ENCODE results near the gene SPOCD1. TPM values are rescaled to one million over a fixed set of nuclear protein-coding genes. Genes with fewer than 3 reads are reported as not detected.

The SPOCD1 gene
- total and polyA plus RNA-seq, 8 donors: 0.06 to 0.69 (median 0.16) TPM; not detected in 4

DNA sequence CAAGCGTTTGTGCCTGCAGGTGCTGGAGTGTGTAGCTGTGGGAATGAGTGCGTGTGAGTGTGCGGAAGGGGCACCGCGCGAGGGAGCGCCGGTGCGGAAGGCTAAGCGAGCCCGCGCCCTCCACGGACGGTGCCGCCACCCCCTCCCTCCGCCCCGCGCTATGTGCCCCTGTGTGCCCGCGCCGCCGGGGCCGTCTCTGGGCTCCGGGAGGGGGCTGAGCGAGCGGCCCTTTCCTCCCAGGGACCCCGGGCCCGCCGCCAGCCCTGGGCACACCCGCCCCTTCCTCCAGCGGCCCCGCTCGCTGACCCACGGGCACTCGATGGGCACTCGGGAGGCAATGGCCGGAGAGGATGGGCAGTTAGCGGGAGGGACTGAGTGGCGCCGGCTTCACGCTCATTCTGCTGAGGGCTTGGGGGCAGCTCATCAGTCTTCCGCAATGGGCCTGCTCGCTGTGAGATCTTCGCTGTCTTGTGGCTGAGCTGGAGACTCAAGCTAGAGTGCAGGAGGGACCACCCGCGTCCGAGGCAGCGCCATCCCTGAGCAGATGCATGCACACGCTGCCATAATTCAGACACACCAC lies 43.1 kb downstream of the SPOCD1 start:
- FAIRE-seq (no peak), ATAC-seq (peak in 3 of 4 donors; percentile 23 to 47 (median 30)), DNase-seq (peak in 1 of 6 donors; percentile 54)
- Histone ChIP-seq H3K4me3 (peak overlapping the region in 2 of 4 donors; percentile 4 to 30), H3K9me3 (no peaks in the 10 kb centered on the region), H3K4me1 (peaks cover 0 to 7% (median 6%) of the 10 kb centered on the region in 3 donors), H3K36me3 (no peaks in the 10 kb centered on the region), H3K27ac (no peak overlapping the region), H3K27me3 (peaks cover 0 to 24% (median 2%) of the 10 kb centered on the region in 4 donors)
- TF ChIP-seq, protein P1, sequence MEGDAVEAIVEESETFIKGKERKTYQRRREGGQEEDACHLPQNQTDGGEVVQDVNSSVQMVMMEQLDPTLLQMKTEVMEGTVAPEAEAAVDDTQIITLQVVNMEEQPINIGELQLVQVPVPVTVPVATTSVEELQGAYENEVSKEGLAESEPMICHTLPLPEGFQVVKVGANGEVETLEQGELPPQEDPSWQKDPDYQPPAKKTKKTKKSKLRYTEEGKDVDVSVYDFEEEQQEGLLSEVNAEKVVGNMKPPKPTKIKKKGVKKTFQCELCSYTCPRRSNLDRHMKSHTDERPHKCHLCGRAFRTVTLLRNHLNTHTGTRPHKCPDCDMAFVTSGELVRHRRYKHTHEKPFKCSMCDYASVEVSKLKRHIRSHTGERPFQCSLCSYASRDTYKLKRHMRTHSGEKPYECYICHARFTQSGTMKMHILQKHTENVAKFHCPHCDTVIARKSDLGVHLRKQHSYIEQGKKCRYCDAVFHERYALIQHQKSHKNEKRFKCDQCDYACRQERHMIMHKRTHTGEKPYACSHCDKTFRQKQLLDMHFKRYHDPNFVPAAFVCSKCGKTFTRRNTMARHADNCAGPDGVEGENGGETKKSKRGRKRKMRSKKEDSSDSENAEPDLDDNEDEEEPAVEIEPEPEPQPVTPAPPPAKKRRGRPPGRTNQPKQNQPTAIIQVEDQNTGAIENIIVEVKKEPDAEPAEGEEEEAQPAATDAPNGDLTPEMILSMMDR (IDR thresholded peaks at IDR 0.05): no peak
- WGBS, 2 donors: 8 to 12% methylated on average over 45 to 49 of the region's 49 CpGs
- intact Hi-C loops (cut with DNase I): no loop called here

DNA sequence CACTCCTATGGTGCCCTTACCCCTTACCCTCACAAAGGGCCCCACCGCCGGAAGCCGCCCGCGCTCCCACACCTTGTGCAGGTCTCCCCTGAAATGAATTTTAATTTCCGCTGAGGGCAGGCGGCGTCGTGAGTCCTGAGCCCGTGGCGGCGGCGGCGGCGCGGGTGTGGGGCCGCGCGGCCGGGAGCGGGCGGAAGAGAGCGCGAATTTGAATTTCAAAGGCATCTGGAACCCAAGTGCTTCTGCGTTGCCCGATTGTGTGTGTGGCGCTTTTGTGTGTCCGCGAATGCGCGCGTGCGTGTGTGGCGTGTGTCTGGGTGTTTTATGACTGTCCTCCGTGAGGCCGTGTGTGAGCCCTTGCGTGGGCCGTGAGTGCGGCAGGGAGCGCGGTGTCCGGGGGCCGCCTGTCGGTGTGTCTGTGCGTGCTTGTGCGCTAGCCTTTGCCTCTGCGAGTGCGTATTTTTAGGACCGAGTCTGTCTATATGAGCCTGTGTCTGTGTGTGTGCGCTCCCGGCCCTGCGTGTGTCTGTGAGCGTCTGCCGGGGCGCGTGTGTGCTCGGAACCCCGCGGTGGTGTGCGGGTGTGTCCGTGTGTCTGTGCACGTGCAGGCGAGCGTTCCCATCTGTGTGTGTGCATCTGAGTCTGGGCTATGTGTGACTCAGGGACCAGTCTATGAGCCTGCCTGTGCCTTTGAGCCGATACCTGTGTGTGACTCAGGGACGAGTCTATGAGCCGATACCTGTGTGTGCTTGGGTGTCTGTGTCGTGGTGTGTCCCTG lies 43.7 kb downstream of the SPOCD1 start:
- Histone ChIP-seq H3K4me1 (peaks cover 0 to 7% (median 6%) of the 10 kb centered on the region in 3 donors), H3K9me3 (no peaks in the 10 kb centered on the region), H3K27me3 (peaks cover 0 to 24% (median 2%) of the 10 kb centered on the region in 4 donors), H3K27ac (no peak overlapping the region), H3K36me3 (no peaks in the 10 kb centered on the region), H3K4me3 (peak overlapping the region in 2 of 4 donors; percentile 4 to 30)
- 10 to 11% methylated on average over 59 to 68 of the region's 68 CpGs for WGBS, 2 donors
- FAIRE-seq (no peak), DNase-seq (peak in 1 of 6 donors; percentile 40), ATAC-seq (peak; percentile 39 to 70 (median 62))
- TF ChIP-seq, protein P1 (IDR thresholded peaks at IDR 0.05): no peak
- intact Hi-C loops (cut with DNase I): no loop called here

DNA sequence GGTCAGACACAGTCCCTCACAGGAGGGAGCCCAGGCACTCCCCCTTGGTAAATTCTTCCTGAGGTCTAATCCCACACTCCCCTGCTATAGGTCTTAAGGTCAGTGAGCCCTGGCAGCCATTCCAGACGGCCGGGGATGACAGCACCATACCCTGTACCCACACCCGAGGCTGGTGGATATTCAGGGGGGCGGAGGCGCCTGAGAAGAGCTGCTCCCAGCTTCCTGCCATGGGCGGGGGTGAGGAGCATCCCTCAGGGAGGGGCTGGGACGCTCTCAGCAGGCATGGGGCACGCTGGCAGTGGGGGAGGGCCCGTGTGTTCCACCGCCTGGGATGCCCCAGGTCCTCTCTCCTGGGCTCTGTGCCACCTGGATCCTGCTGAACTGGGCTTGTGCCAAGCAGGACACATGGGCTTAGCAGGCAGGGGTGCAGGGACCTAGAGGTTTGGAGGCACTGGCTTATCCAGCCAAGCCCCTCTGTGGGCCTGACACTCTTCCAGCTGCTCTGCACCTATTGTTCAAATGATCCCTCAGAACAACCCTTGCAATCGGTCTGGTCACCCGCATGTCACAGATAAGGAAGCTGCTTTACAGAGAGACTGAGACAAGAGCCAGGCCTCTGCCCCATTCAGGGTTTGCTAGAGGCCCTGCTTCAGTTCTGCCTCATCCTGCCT lies 46.0 kb downstream of the SPOCD1 start:
- no peak for FAIRE-seq
- ATAC-seq: peak in 2 of 4 donors; percentile 41 to 48
- TF ChIP-seq, protein P1 (IDR thresholded peaks at IDR 0.05): no peak
- Histone ChIP-seq H3K27me3 (peaks cover 0 to 19% (median 2%) of the 10 kb centered on the region in 4 donors), H3K4me1 (peaks cover 0 to 7% (median 6%) of the 10 kb centered on the region in 3 donors), H3K4me3 (no peak overlapping the region), H3K36me3 (no peaks in the 10 kb centered on the region), H3K27ac (no peak overlapping the region), H3K9me3 (no peaks in the 10 kb centered on the region)
- peak in 2 of 6 donors; percentile 46 to 64 for DNase-seq
- intact Hi-C loops (cut with DNase I): no loop called here
- 33 to 41% methylated on average over 12 of the region's 12 CpGs for WGBS, 2 donors

DNA sequence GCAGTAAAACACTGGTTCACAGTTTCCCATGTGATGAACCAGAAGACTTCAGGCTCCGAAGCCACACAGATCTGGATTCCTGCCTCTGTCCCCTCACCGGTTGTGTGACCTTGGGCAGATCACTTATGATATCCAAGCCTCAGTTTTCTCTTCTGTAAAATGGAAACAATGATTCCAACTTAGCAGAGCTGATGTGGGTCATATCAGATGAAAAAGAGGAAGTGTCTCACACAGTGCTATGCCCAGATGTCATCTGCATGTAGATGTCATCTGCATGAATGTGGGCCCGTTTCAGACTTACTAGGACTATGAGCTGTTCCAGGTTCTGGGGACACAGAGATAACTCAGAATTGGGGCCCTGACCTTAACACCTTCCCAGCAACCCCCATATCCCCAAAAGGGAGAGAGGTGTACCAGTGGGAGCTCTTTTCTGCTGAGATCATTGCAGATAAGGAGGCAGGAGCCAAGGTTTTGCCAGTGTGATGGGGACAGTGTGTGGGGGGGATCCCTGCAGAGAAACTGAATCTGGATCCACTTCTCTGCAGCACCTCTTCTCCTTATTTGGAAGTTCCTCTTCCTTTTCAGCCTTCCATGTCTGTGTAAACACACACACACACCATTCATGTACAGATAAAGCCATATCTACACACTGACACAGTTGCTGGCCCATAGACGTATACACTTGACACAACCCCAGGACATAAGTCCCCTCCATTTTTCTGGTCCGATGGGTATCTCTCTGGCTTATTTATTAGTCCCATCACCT lies 46.7 kb downstream of the SPOCD1 start:
- TF ChIP-seq, protein P1 (IDR thresholded peaks at IDR 0.05): no peak
- peaks cover 0 to 7% (median 6%) of the 10 kb centered on the region in 3 donors for H3K4me1 ChIP-seq
- peaks cover 0 to 12% (median 2%) of the 10 kb centered on the region in 4 donors for H3K27me3 ChIP-seq
- H3K27ac ChIP-seq: no peak overlapping the region
- ATAC-seq: no peak
- no peaks in the 10 kb centered on the region for H3K36me3 ChIP-seq
- no peak for FAIRE-seq
- no peak for DNase-seq
- intact Hi-C loops (cut with DNase I): no loop called here
- no peaks in the 10 kb centered on the region for H3K9me3 ChIP-seq
- WGBS, 2 donors: 39 to 40% methylated on average over 5 of the region's 5 CpGs
- H3K4me3 ChIP-seq: no peak overlapping the region

All from pancreas (tissue), 10 donors.